DND-41 (cell line): ENCODE measurements around the gene ANGPTL5.

Experiments
- CTCF ChIP-seq: IDR thresholded peaks from 2 replicates; pipeline ENCODE4 v1.5.1; 2012; ENCODE audit warnings: borderline replicate concordance, low read length, moderate library complexity, mild to moderate bottlenecking; ENCODE audit not compliant: poor library complexity, severe bottlenecking; ENCODE audit errors: extremely low read depth
- EZH2 ChIP-seq: IDR thresholded peaks from 3 replicates; pipeline ENCODE4 v1.6.1; 2012; ENCODE audit warnings: borderline replicate concordance, low read depth, mild to moderate bottlenecking, moderate library complexity, low read length, inconsistent platforms; ENCODE audit not compliant: severe bottlenecking

- TF ChIP-seq CTCF (no peak), EZH2 (no peak)
Observed at GRCh38 chr11:101913656-101914055, 2.7 kb downstream of the ANGPTL5 start.
